HepG2 (cell line): ENCODE data around the gene CAPZA1. TPM values are rescaled to one million over a fixed set of nuclear protein-coding genes. Genes with fewer than 3 reads are reported as not detected.

Experiments used
- ATAC-seq: fragments of 200-7000 bp; cut with Tn5 transposase; 3 replicates; pipeline ENCODE4 v1.9.1; 2020; ENCODE audit warnings: mild to moderate bottlenecking, moderate library complexity
- BruUV-seq: library from RNA; stranded (reverse); fragments of 400-500 nt; replicated peaks from 2 replicates; lab custom pipeline; 2021; lab: Mats Ljungman, UMichigan
- CTCF ChIA-PET: fragments of 300-600 bp; formaldehyde crosslinking; extraction: SDS; loops from one replicate; lab custom pipeline; 2021; ENCODE audit warnings: low total read pairs, inconsistent platforms, low intra/inter-chr PET ratio; lab: Yijun Ruan, JAX
- POLR2A ChIA-PET: fragments of 350-600 bp; sonication (Branson Sonifier 250); formaldehyde crosslinking; loops from one replicate; lab custom pipeline; 2020; ENCODE audit warnings: antibody characterized with exemption, inconsistent platforms; lab: Yijun Ruan, JAX
- DNase-seq: peaks from one replicate; pipeline ENCODE4 v3.0.0-alpha.2; 2015; ENCODE audit warnings: low spot score
- FAIRE-seq: peaks from 3 replicates; lab custom pipeline; 2011; peaks lifted over from hg19 to GRCh38; lab: Jason Lieb, UNC
- H2AFZ ChIP-seq: one replicate; pipeline ENCODE4 v1.6.1; 2011; ENCODE audit warnings: low read length, inconsistent platforms
- H3K27ac ChIP-seq: fragments of 300-600 bp; 3 replicates; pipeline ENCODE4 v1.8.0; 2011; ENCODE audit warnings: mixed run types, mild to moderate bottlenecking, mixed read lengths, low read length, inconsistent platforms; ENCODE audit not compliant: insufficient read depth; ENCODE audit errors: extremely low read length
- H3K27me3 ChIP-seq, 2 experiments: fragments of 200-600 bp in 1 of 2; 2 replicates in 1 of 2; 3 replicates in 1 of 2; pipeline versions ENCODE4 v1.6.0 to v1.8.0; 2011; ENCODE audit warnings: low read length in 2 of 2, mild to moderate bottlenecking in 2 of 2, moderate library complexity in 2 of 2, inconsistent platforms in 1 of 2; ENCODE audit not compliant: insufficient read depth in 2 of 2, control insufficient read depth in 1 of 2
- H3K36me3 ChIP-seq, 2 experiments: fragments of 200-600 bp in 1 of 2; replicated peaks in 1 of 2; 2 replicates in 1 of 2; 3 replicates in 1 of 2; pipeline versions ENCODE4 v1.5.1 to v1.8.0; 2011; ENCODE audit warnings: low read length in 2 of 2, inconsistent platforms in 1 of 2; ENCODE audit not compliant: insufficient read depth in 2 of 2, control insufficient read depth in 1 of 2
- H3K4me1 ChIP-seq: 2 replicates; pipeline ENCODE4 v1.5.1; 2012; ENCODE audit warnings: low read length, inconsistent platforms; ENCODE audit not compliant: insufficient read depth
- H3K4me2 ChIP-seq: 2 replicates; pipeline ENCODE4 v1.6.0; 2011; ENCODE audit warnings: low read depth, low read length, inconsistent platforms
- H3K4me3 ChIP-seq, 3 experiments: fragments of 200-600 bp in 1 of 3; sonication (generic), shearing (Covaris generic) in 1 of 3; replicated peaks in 1 of 3; 2 replicates each; pipeline ENCODE4 v1.5.1; 2011 to 2016; ENCODE audit warnings: low read length in 3 of 3, inconsistent platforms in 2 of 3, low read depth in 2 of 3, mild to moderate bottlenecking in 2 of 3, control low read depth in 1 of 3, mixed read lengths in 1 of 3; ENCODE audit not compliant: insufficient read depth in 1 of 3
- H3K79me2 ChIP-seq: one replicate; pipeline ENCODE4 v1.6.1; 2011; ENCODE audit warnings: low read length, inconsistent platforms; ENCODE audit not compliant: insufficient read depth
- H3K9ac ChIP-seq: 2 replicates; pipeline ENCODE4 v1.6.0; 2011; ENCODE audit warnings: mild to moderate bottlenecking, low read depth, low read length, inconsistent platforms; ENCODE audit not compliant: insufficient read depth
- H3K9me3 ChIP-seq: 2 replicates; pipeline ENCODE4 v1.5.1; 2012; ENCODE audit warnings: mild to moderate bottlenecking, low read length
- H4K20me1 ChIP-seq: 2 replicates; pipeline ENCODE4 v1.6.0; 2011; ENCODE audit warnings: inconsistent platforms, mild to moderate bottlenecking, low read length, moderate library complexity; ENCODE audit not compliant: insufficient read depth
- ARID3A ChIP-seq: IDR thresholded peaks from 2 replicates; pipeline ENCODE4 v1.6.1; 2012; ENCODE audit warnings: low read depth, low read length, improper control_type of control experiment
- NFE2L2 ChIP-seq: fragments of 150-350 bp; IDR thresholded peaks from 2 replicates; pipeline ENCODE4 v1.6.1; 2014; ENCODE audit warnings: low read length
- TEAD2 ChIP-seq: sonication (generic); formaldehyde crosslinking; IDR thresholded peaks from 2 replicates; pipeline ENCODE4 v1.9.0; 2021; ENCODE audit warnings: missing genetic modification reagents
- ZIK1 ChIP-seq: sonication (generic); formaldehyde crosslinking; IDR thresholded peaks from 2 replicates; pipeline ENCODE4 v1.5.0; 2020; ENCODE audit warnings: mild to moderate bottlenecking, low read depth, missing genetic modification reagents, borderline replicate concordance
- in situ Hi-C: cut with HindIII; loops from 2 replicates; pipeline ENCODE4 v1.10.0; 2017; ENCODE audit warnings: low pct_unique_long_range_greater_than_20kb; ENCODE audit not compliant: extremely low pct_ligation_motif_present
- intact Hi-C: fragments of 100-400 bp; cut with micrococcal nuclease; formaldehyde crosslinking; loops from one replicate; pipeline ENCODE4 v1.10.0; 2022; ENCODE audit not compliant: unreplicated experiment
- polyA plus RNA-seq, 8 experiments: library from polyadenylated mRNA; depleted of rRNA in 3 of 8; stranded (reverse) in 7 of 8; unstranded in 1 of 8; fragments of >200 nt; fragmentation: Illumina TruSeq in 4 of 8; extraction: Trizol in 4 of 8; gene quantifications; 2 replicates each; pipeline versions ENCODE4 v1.2.1 to v1.2.3, GENCODE V29; 2011 to 2016; ENCODE audit warnings: low read depth in 4 of 8, missing spikeins in 1 of 8, mixed read lengths in 1 of 8; ENCODE audit not compliant: insufficient read depth in 1 of 8
- total RNA-seq, 5 experiments: library from RNA; depleted of rRNA; stranded (reverse); fragments of >200 nt; fragmentation: Illumina TruSeq; extraction: Trizol; gene quantifications; 2 replicates each; pipeline ENCODE4 v1.2.3, GENCODE V29; 2016; ENCODE audit warnings: low read depth in 1 of 5

Gene CAPZA1
- total and polyA plus RNA-seq, 2 of the 13 experiments (the other 11 are each of a cell fraction or from before 2014, with no cell fraction given) = 67.0 to 117 TPM

DNA sequence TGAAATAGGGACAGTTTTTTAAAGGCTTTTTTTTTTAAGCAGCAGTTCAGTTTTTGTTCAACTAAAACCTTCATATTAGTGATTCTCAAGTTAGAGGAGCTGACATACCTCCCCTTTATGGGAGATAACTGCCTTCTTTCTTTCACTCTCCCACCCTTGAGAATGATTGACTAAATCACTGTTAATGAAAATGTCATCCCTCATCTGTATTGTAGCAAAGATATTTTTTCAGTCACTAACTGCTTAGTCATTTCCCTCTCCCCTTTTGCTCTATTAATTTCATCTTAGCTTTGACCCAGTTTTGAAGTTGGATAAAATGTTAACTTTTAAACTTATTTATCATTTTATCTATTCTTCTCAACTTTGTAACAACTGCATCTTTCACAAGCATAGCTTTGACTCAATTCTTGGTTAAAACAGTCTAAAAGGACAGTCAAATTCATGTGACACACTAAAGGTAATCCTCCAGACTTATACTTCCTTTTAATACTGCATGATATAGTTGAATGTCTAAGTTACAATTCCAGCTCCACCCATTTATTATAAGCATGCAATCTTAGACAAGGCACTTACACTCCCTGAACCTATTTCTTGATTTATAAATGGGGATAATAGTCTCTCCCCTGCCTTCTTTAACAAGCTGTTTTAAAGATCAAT lies 17.1 kb downstream of the CAPZA1 start:
- Histone ChIP-seq H3K4me1 (peaks cover 79% of the 10 kb centered on the region), H3K27ac (peak overlapping the region; percentile 64), H3K79me2 (peaks cover 78% of the 10 kb centered on the region), H3K4me2 (peak overlapping the region; percentile 48), H2AFZ (no peak overlapping the region), H3K9ac (no peak overlapping the region), H3K27me3 (no peaks in the 10 kb centered on the region), H3K36me3 (peaks cover 0 to 4% of the 10 kb centered on the region in 2 experiments; a peak in 1 of 5 replicates), H3K9me3 (no peaks in the 10 kb centered on the region), H4K20me1 (peaks cover 55% of the 10 kb centered on the region), H3K4me3 (no peak overlapping the region)
- intact Hi-C loops (no loop called here), in situ Hi-C loops (no loop called here)
- no TSS peak for BruUV-seq
- no peak for ATAC-seq
- no peak for DNase-seq
- POLR2A ChIA-PET = interaction anchor here (1.0 to 2.2 kb wide), 6 partner anchors 10 to 68 kb away, joined by 3 to 13 read pairs (median 6); partner anchors contain the start of genes MOV10 and ST7L
- no peak for FAIRE-seq
- CTCF ChIA-PET = no interaction called here
- 0 out of 2 replicates have a peak, but pooled peaks have one; percentile 72 for TF ChIP-seq ARID3A
- TF ChIP-seq NFE2L2 = 0 out of 2 replicates have a peak, but pooled peaks have one; percentile 19
- no peak for TF ChIP-seq TEAD2 (CRISPR knock-in tag)
- TF ChIP-seq ZIK1 (CRISPR knock-in tag) = no peak
